ENCODE measurements around the gene POLD3. TPM values are rescaled to one million over a fixed set of nuclear protein-coding genes. Genes with fewer than 3 reads are reported as not detected.

POLD3 gene
- total RNA-seq, 5 donors from 2014 or later (not counting 1 experiment from before 2014, with no cell fraction given) = 10.8 to 16.2 (median 14.3) TPM

GRCh38 chr11:74679513-74679865 is 87.1 kb downstream of the POLD3 start:
- Mint-ChIP-seq H3K4me1 (peaks cover 0 to 1% (median 0%) of the 10 kb centered on the region in 3 donors), H3K9me3 (no peaks in the 10 kb centered on the region), H3K27me3 (peaks cover 22 to 32% of the 10 kb centered on the region in 2 donors), H3K36me3 (peaks cover 3% of the 10 kb centered on the region), H3K27ac (no peak overlapping the region), H3K4me3 (no peak overlapping the region)
- Histone ChIP-seq H3K4me1 (ENCODE audit: control insufficient read depth in 1 of 2, extremely low read depth in 1 of 2, insufficient read depth in 2 of 2, low read length in 2 of 2) (no peaks in the 10 kb centered on the region), H3K36me3 (ENCODE audit: control insufficient read depth in 2 of 2, extremely low read depth in 1 of 2, insufficient read depth in 1 of 2, low read length in 1 of 2) (no peaks in the 10 kb centered on the region), H3K4me3 (ENCODE audit: control insufficient read depth in 1 of 2, extremely low read depth in 1 of 2, low read length in 1 of 2) (no peak overlapping the region), H3K27ac (ENCODE audit: low read length) (no peak overlapping the region), H3K9me3 (no peaks in the 10 kb centered on the region), H3K27me3 (replicated peaks in 1 of 2; ENCODE audit: control insufficient read depth in 2 of 2, extremely low read depth in 1 of 2, insufficient read depth in 2 of 2, low read length in 1 of 2) (peaks cover 2 to 36% of the 10 kb centered on the region in 2 experiments)
- ChIA-PET POLR2A (no interaction called here), CTCF (no interaction called here)
- DNase-seq (no peak), ATAC-seq (replicated peaks in 1 of 4) (no peak)
- 100% methylated on average over 2 of the region's 3 CpGs for WGBS (ENCODE audit: insufficient coverage)

DNA sequence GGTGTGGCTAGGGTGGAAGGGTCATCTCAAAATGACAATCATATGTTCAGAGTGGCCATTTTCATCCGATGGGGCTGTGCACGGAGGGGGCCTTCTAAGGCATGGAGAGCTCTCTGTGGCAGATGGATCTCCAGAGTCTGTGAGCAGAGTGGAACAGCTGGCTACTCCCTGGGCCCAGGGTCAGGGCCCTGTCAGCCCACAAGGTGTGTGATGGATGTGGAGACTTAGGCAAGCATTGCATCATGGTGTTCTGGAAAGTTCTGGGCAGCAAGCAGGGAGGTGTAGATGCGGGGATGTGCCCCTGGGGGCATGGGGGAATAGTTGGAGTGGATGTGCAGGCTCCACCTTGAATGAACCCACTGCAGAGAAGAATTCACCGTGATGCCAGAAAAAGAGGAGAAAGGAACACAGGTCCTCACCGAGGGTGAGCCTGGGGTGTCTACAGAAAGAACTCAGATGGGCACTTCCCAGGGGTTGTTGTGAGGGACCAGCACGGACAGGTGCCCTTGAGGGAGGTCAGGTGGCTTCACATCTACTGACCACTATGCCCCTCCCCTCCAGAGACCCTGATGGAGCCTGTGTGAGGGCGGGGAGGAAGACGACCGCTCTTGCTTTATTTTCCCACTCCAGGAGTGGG is 87.8 kb downstream of the POLD3 start:
- 83% methylated on average over 7 of the region's 9 CpGs for WGBS (ENCODE audit: insufficient coverage)
- H3K27me3 ChIP-seq (replicated peaks in 1 of 2; ENCODE audit: control insufficient read depth in 2 of 2, extremely low read depth in 1 of 2, insufficient read depth in 2 of 2, low read length in 1 of 2) = peaks cover 3 to 41% of the 10 kb centered on the region in 2 experiments
- ATAC-seq (replicated peaks in 1 of 4) = no peak
- Mint-ChIP-seq H3K36me3 (peaks cover 3% of the 10 kb centered on the region), H3K4me3 (no peak overlapping the region), H3K27ac (no peak overlapping the region), H3K4me1 (peaks cover 0 to 1% (median 0%) of the 10 kb centered on the region in 3 donors), H3K27me3 (peaks cover 27 to 38% of the 10 kb centered on the region in 2 donors), H3K9me3 (no peaks in the 10 kb centered on the region)
- no peak overlapping the region for H3K27ac ChIP-seq (ENCODE audit: low read length)
- ChIA-PET POLR2A (no interaction called here), CTCF (no interaction called here)
- H3K36me3 ChIP-seq (ENCODE audit: control insufficient read depth in 2 of 2, extremely low read depth in 1 of 2, insufficient read depth in 1 of 2, low read length in 1 of 2) = no peaks in the 10 kb centered on the region
- no peak overlapping the region for H3K4me3 ChIP-seq (ENCODE audit: control insufficient read depth in 1 of 2, extremely low read depth in 1 of 2, low read length in 1 of 2)
- DNase-seq = peak in 1 of 35 experiments; percentile 5
- no peaks in the 10 kb centered on the region for H3K9me3 ChIP-seq
- no peaks in the 10 kb centered on the region for H3K4me1 ChIP-seq (ENCODE audit: control insufficient read depth in 1 of 2, extremely low read depth in 1 of 2, insufficient read depth in 2 of 2, low read length in 2 of 2)

GRCh38 chr11:74680703-74681531 is 88.5 kb downstream of the POLD3 start:
- ChIA-PET CTCF (no interaction called here), POLR2A (no interaction called here)
- no peak overlapping the region for H3K27ac ChIP-seq (ENCODE audit: low read length)
- H3K4me3 ChIP-seq (ENCODE audit: control insufficient read depth in 1 of 2, extremely low read depth in 1 of 2, low read length in 1 of 2) = no peak overlapping the region
- WGBS (ENCODE audit: insufficient coverage) = 94% methylated on average over 16 of the region's 18 CpGs
- H3K4me1 ChIP-seq (ENCODE audit: control insufficient read depth in 1 of 2, extremely low read depth in 1 of 2, insufficient read depth in 2 of 2, low read length in 2 of 2) = no peaks in the 10 kb centered on the region
- H3K4me1 Mint-ChIP-seq = peaks cover 0 to 1% (median 0%) of the 10 kb centered on the region in 3 donors
- peaks cover 3 to 41% of the 10 kb centered on the region in 2 experiments for H3K27me3 ChIP-seq (replicated peaks in 1 of 2; ENCODE audit: control insufficient read depth in 2 of 2, extremely low read depth in 1 of 2, insufficient read depth in 2 of 2, low read length in 1 of 2)
- no peak overlapping the region for H3K4me3 Mint-ChIP-seq
- no peak overlapping the region for H3K27ac Mint-ChIP-seq
- no peaks in the 10 kb centered on the region for H3K9me3 Mint-ChIP-seq
- DNase-seq (peak in 1 of 35 experiments; percentile 16), ATAC-seq (replicated peaks in 1 of 4) (no peak)
- peaks cover 27 to 38% of the 10 kb centered on the region in 2 donors for H3K27me3 Mint-ChIP-seq
- no peaks in the 10 kb centered on the region for H3K9me3 ChIP-seq
- H3K36me3 Mint-ChIP-seq = peaks cover 3% of the 10 kb centered on the region
- H3K36me3 ChIP-seq (ENCODE audit: control insufficient read depth in 2 of 2, extremely low read depth in 1 of 2, insufficient read depth in 1 of 2, low read length in 1 of 2) = no peaks in the 10 kb centered on the region

- Histone ChIP-seq H3K4me1 (ENCODE audit: control insufficient read depth in 1 of 2, extremely low read depth in 1 of 2, insufficient read depth in 2 of 2, low read length in 2 of 2) (no peaks in the 10 kb centered on the region), H3K27ac (ENCODE audit: low read length) (no peak overlapping the region), H3K27me3 (replicated peaks in 1 of 2; ENCODE audit: control insufficient read depth in 2 of 2, extremely low read depth in 1 of 2, insufficient read depth in 2 of 2, low read length in 1 of 2) (peaks cover 3 to 41% of the 10 kb centered on the region in 2 experiments), H3K9me3 (no peaks in the 10 kb centered on the region), H3K36me3 (ENCODE audit: control insufficient read depth in 2 of 2, extremely low read depth in 1 of 2, insufficient read depth in 1 of 2, low read length in 1 of 2) (no peaks in the 10 kb centered on the region), H3K4me3 (ENCODE audit: control insufficient read depth in 1 of 2, extremely low read depth in 1 of 2, low read length in 1 of 2) (no peak overlapping the region)
- peak in 1 of 35 experiments; percentile 9 for DNase-seq
- H3K27me3 Mint-ChIP-seq = peaks cover 27 to 38% of the 10 kb centered on the region in 2 donors
- no peak overlapping the region for H3K27ac Mint-ChIP-seq
- peaks cover 0 to 1% (median 0%) of the 10 kb centered on the region in 3 donors for H3K4me1 Mint-ChIP-seq
- POLR2A ChIA-PET = no interaction called here
- 84% methylated on average over 6 of the region's 12 CpGs for whole genome bisulfite sequencing (ENCODE audit: insufficient coverage)
- ATAC-seq (replicated peaks in 1 of 4) = no peak
- H3K4me3 Mint-ChIP-seq = no peak overlapping the region
- no peaks in the 10 kb centered on the region for H3K9me3 Mint-ChIP-seq
- CTCF ChIA-PET = no interaction called here
- peaks cover 3% of the 10 kb centered on the region for H3K36me3 Mint-ChIP-seq
Measured at GRCh38 chr11:74681686-74682651, 89.6 kb downstream of the POLD3 start.

DNA sequence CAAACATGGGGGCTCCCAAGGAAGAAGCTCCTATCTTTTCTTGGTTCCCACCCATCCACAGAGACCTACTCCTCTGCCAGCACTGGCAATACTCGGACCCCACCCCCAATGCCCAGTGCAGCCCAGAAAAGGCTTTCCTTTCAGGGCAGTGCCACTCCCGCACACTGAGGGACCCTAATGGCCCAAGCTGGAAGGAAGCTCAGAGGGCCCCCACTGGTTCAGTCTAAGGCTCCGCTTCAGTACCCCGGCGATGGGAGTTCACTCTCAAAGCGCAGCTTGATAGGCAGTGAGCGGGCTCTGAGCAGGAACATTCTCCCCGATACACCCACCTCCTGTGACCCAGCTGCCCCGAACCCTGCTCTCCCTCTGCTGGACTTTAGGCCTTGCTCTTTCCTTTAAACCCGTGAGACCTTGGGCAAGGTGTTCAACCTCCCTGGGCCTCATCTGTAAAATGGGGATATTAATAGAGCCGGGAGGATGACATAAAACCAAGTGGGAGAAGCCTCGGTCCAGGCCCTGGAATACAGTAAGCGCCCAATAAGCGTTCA is 90.4 kb downstream of the POLD3 start:
- Mint-ChIP-seq H3K9me3 (no peaks in the 10 kb centered on the region), H3K27me3 (peaks cover 27 to 38% of the 10 kb centered on the region in 2 donors), H3K4me3 (no peak overlapping the region), H3K27ac (no peak overlapping the region), H3K4me1 (peaks cover 0 to 1% (median 0%) of the 10 kb centered on the region in 3 donors), H3K36me3 (peaks cover 3% of the 10 kb centered on the region)
- CTCF ChIA-PET = no interaction called here
- POLR2A ChIA-PET = no interaction called here
- Histone ChIP-seq H3K27me3 (replicated peaks in 1 of 2; ENCODE audit: control insufficient read depth in 2 of 2, extremely low read depth in 1 of 2, insufficient read depth in 2 of 2, low read length in 1 of 2) (peaks cover 3 to 41% of the 10 kb centered on the region in 2 experiments), H3K27ac (ENCODE audit: low read length) (no peak overlapping the region), H3K36me3 (ENCODE audit: control insufficient read depth in 2 of 2, extremely low read depth in 1 of 2, insufficient read depth in 1 of 2, low read length in 1 of 2) (no peaks in the 10 kb centered on the region), H3K4me1 (ENCODE audit: control insufficient read depth in 1 of 2, extremely low read depth in 1 of 2, insufficient read depth in 2 of 2, low read length in 2 of 2) (no peaks in the 10 kb centered on the region), H3K9me3 (no peaks in the 10 kb centered on the region), H3K4me3 (ENCODE audit: control insufficient read depth in 1 of 2, extremely low read depth in 1 of 2, low read length in 1 of 2) (no peak overlapping the region)
- WGBS (ENCODE audit: insufficient coverage) = 92% methylated on average over 8 of the region's 14 CpGs
- no peak for ATAC-seq (replicated peaks in 1 of 4)
- no peak for DNase-seq

All from T-cell (primary cell).